ENCODE data around the gene MARCHF11. TPM values are rescaled to one million over a fixed set of nuclear protein-coding genes. Genes with fewer than 3 reads are reported as not detected.

Gene MARCHF11
- total and polyA plus RNA-seq, 2 donors (not counting 1 experiment from before 2014, with no cell fraction given): not detected

DNA sequence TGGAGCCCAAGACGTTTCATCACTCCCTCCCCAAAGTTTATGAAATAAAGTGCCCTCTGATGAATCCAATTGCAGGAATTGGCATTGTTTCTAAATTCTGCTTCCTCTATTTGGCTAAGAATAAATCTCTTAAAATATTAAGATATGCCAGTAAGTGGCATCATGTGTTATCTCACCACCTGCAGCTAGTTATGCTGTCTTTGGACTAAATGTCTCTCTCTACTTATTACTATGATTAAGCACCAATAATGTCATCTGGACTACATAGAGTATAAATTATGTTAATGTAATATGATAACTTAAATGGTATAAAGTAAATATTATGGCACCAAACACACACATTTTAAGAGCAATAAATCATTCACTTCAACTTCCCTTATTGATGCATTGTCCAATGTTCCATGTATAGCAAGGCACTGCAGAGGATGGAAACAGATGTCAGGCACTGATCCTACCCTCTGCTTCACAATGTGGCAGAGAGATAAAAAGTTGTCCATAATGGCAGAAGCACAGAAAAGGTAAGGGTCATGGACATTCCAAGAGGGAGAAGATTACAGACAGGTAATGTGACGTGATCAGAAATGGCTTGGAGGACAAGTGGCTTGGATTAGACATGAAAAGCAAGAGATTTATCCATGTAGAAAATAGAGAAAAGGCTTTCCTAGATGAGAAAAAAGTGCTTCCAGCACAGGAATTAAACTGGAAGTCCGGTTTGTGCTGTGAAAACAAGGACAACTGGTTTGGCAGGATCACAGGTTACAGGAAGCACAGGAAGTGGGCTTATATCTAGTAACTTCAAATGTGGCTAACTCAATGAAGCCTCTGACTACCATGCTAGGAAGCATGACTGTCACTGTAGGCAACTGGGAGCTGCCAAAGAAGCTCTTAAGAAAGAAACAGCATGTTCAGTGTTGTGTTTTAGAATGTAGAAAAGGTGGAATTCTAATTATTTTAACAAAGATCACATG is 26.7 kb downstream of the MARCHF11 start:
- 59% methylated on average over 3 of the region's 3 CpGs for WGBS (ENCODE audit: insufficient coverage)
- CTCF ChIA-PET: no interaction called here

DNA sequence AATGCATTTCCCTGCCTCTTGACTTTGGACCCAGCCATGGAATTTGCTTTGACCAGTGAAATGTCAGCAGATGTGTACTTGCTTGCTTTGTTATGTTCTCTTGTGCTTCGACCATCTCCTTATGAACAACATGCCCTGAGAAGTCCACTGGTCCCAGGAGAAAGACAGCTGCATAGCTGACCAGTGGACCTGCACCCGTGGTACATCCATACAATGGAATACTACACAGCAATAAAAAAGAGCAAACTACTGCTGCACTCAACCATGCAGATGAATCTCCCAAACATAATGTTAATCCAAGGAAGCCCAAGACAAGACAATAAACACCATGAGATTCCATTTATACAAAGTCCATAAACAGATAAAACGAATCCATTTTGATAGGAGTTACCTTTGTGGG is 30.0 kb downstream of the MARCHF11 start:
- H4K20me1 ChIP-seq (ENCODE audit: control insufficient read depth, insufficient read depth, low read length, poor library complexity, severe bottlenecking): no peaks in the 10 kb centered on the region
- no peaks in the 10 kb centered on the region for H3K27me3 ChIP-seq (replicated peaks in 1 of 4; ENCODE audit: control extremely low read depth in 1 of 4, control insufficient read depth in 3 of 4, insufficient read depth in 4 of 4, low read length in 3 of 4)
- H3K9me3 ChIP-seq (ENCODE audit: control extremely low read depth in 1 of 3, control insufficient read depth in 2 of 3, insufficient read depth in 1 of 3, low read length in 2 of 3): no peaks in the 10 kb centered on the region
- Mint-ChIP-seq H3K27ac (no peak overlapping the region), H3K4me3 (no peak overlapping the region), H3K27me3 (no peaks in the 10 kb centered on the region), H3K4me1 (no peaks in the 10 kb centered on the region), H3K9me3 (ENCODE audit: insufficient read depth) (no peaks in the 10 kb centered on the region)
- DNase-seq: no peak
- H3K4me2 ChIP-seq (replicated peaks; ENCODE audit: low read depth, low read length, poor library complexity, severe bottlenecking): no peak overlapping the region
- ATAC-seq (ENCODE audit: low read depth): no peak
- H2AFZ ChIP-seq (ENCODE audit: insufficient read depth, low read depth, low read length, poor library complexity, severe bottlenecking): no peak overlapping the region
- POLR2A ChIA-PET: no interaction called here
- TF ChIP-seq, protein P1, sequence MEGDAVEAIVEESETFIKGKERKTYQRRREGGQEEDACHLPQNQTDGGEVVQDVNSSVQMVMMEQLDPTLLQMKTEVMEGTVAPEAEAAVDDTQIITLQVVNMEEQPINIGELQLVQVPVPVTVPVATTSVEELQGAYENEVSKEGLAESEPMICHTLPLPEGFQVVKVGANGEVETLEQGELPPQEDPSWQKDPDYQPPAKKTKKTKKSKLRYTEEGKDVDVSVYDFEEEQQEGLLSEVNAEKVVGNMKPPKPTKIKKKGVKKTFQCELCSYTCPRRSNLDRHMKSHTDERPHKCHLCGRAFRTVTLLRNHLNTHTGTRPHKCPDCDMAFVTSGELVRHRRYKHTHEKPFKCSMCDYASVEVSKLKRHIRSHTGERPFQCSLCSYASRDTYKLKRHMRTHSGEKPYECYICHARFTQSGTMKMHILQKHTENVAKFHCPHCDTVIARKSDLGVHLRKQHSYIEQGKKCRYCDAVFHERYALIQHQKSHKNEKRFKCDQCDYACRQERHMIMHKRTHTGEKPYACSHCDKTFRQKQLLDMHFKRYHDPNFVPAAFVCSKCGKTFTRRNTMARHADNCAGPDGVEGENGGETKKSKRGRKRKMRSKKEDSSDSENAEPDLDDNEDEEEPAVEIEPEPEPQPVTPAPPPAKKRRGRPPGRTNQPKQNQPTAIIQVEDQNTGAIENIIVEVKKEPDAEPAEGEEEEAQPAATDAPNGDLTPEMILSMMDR (IDR thresholded peaks at IDR 0.05): no peak
- TF ChIP-seq EZH2 (IDR thresholded peaks at IDR 0.05; ENCODE audit: borderline replicate concordance, insufficient read depth, low read depth, low read length, poor library complexity, severe bottlenecking): no peak
- CTCF ChIA-PET: no interaction called here
- no peak overlapping the region for H3K4me3 ChIP-seq (ENCODE audit: control extremely low read depth in 1 of 5, extremely low read depth in 1 of 5, insufficient read depth in 1 of 5, low read depth in 2 of 5, low read length in 4 of 5)
- WGBS (ENCODE audit: insufficient coverage): 78% methylated on average over 2 of the region's 3 CpGs
- no peaks in the 10 kb centered on the region for H3K79me2 ChIP-seq (ENCODE audit: control insufficient read depth, insufficient read depth, low read length)
- H3K9ac ChIP-seq (ENCODE audit: low read length): no peak overlapping the region
- no peaks in the 10 kb centered on the region for H3K4me1 ChIP-seq (ENCODE audit: control insufficient read depth in 2 of 2, insufficient read depth in 2 of 2, low read length in 2 of 2)
- no peak overlapping the region for H3K27ac ChIP-seq (ENCODE audit: low read length in 2 of 2)
- intact Hi-C loops (cut with micrococcal nuclease): no loop called here
- no peaks in the 10 kb centered on the region for H3K36me3 ChIP-seq (replicated peaks in 1 of 2; ENCODE audit: control extremely low read depth in 1 of 2, control insufficient read depth in 1 of 2, extremely low read depth in 1 of 2, insufficient read depth in 2 of 2, low read length in 1 of 2)

More for the DNA sequence above, 26.7 kb downstream of the MARCHF11 start:
- no peak overlapping the region for H3K4me3 ChIP-seq (ENCODE audit: control extremely low read depth in 1 of 5, extremely low read depth in 1 of 5, insufficient read depth in 1 of 5, low read depth in 2 of 5, low read length in 4 of 5)
- Mint-ChIP-seq H3K9me3 (ENCODE audit: insufficient read depth) (no peaks in the 10 kb centered on the region), H3K27me3 (no peaks in the 10 kb centered on the region), H3K4me1 (no peaks in the 10 kb centered on the region), H3K27ac (no peak overlapping the region), H3K4me3 (no peak overlapping the region)
- ATAC-seq (ENCODE audit: low read depth) (no peak), DNase-seq (no peak)
- no peaks in the 10 kb centered on the region for H3K79me2 ChIP-seq (ENCODE audit: control insufficient read depth, insufficient read depth, low read length)
- no peak overlapping the region for H3K4me2 ChIP-seq (replicated peaks; ENCODE audit: low read depth, low read length, poor library complexity, severe bottlenecking)
- H4K20me1 ChIP-seq (ENCODE audit: control insufficient read depth, insufficient read depth, low read length, poor library complexity, severe bottlenecking): no peaks in the 10 kb centered on the region
- H3K9ac ChIP-seq (ENCODE audit: low read length): no peak overlapping the region
- H3K4me1 ChIP-seq (ENCODE audit: control insufficient read depth in 2 of 2, insufficient read depth in 2 of 2, low read length in 2 of 2): no peaks in the 10 kb centered on the region
- no peak for TF ChIP-seq EZH2 (IDR thresholded peaks at IDR 0.05; ENCODE audit: borderline replicate concordance, insufficient read depth, low read depth, low read length, poor library complexity, severe bottlenecking)
- TF ChIP-seq, protein P1 (IDR thresholded peaks at IDR 0.05): no peak
- no peak overlapping the region for H2AFZ ChIP-seq (ENCODE audit: insufficient read depth, low read depth, low read length, poor library complexity, severe bottlenecking)
- intact Hi-C loops (cut with micrococcal nuclease): no loop called here
- H3K9me3 ChIP-seq (ENCODE audit: control extremely low read depth in 1 of 3, control insufficient read depth in 2 of 3, insufficient read depth in 1 of 3, low read length in 2 of 3): no peaks in the 10 kb centered on the region
- H3K27ac ChIP-seq (ENCODE audit: low read length in 2 of 2): no peak overlapping the region
- no peaks in the 10 kb centered on the region for H3K27me3 ChIP-seq (replicated peaks in 1 of 4; ENCODE audit: control extremely low read depth in 1 of 4, control insufficient read depth in 3 of 4, insufficient read depth in 4 of 4, low read length in 3 of 4)
- H3K36me3 ChIP-seq (replicated peaks in 1 of 2; ENCODE audit: control extremely low read depth in 1 of 2, control insufficient read depth in 1 of 2, extremely low read depth in 1 of 2, insufficient read depth in 2 of 2, low read length in 1 of 2): no peaks in the 10 kb centered on the region
- POLR2A ChIA-PET: no interaction called here
